DOHH2 (cell line): ENCODE data around the gene LRRIQ3.

Source experiments
- EZH2phosphoT487 ChIP-seq: fragments of 200-600 bp; sonication (generic); IDR thresholded peaks from 2 replicates; pipeline ENCODE4 v1.6.1; 2017; ENCODE audit warnings: borderline replicate concordance, mild to moderate bottlenecking, antibody characterized with exemption, low read length, moderate library complexity, mixed read lengths
- TF ChIP-seq, protein P1 (sequence below): fragments of 200-600 bp; sonication (generic); IDR thresholded peaks from one replicate; pipeline ENCODE4 v1.5.1; 2014; ENCODE audit warnings: antibody characterized with exemption, mild to moderate bottlenecking, low read depth, low read length; ENCODE audit not compliant: poor library complexity, severe bottlenecking

DNA sequence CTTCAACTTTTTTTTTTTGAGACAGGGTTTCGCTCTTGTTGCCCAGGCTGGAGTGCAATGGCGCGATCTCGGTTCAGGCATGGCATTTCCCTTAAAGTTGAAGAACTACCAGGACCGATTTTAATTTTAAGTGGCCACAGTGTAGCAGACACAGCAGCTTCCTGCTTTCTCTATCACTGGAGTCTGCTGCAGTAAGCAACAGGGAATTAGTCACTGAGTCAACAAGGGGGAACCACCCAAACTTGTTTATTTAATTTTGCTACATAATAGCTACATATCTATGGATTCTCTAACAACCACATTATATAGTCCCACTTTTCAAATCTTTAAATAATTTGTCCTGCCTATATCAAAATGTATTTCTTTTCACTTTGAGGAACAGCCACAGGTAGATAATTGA is 24.7 kb upstream of the LRRIQ3 start:
- TF ChIP-seq, protein P1, sequence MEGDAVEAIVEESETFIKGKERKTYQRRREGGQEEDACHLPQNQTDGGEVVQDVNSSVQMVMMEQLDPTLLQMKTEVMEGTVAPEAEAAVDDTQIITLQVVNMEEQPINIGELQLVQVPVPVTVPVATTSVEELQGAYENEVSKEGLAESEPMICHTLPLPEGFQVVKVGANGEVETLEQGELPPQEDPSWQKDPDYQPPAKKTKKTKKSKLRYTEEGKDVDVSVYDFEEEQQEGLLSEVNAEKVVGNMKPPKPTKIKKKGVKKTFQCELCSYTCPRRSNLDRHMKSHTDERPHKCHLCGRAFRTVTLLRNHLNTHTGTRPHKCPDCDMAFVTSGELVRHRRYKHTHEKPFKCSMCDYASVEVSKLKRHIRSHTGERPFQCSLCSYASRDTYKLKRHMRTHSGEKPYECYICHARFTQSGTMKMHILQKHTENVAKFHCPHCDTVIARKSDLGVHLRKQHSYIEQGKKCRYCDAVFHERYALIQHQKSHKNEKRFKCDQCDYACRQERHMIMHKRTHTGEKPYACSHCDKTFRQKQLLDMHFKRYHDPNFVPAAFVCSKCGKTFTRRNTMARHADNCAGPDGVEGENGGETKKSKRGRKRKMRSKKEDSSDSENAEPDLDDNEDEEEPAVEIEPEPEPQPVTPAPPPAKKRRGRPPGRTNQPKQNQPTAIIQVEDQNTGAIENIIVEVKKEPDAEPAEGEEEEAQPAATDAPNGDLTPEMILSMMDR = no peak
- TF ChIP-seq EZH2phosphoT487 = no peak
